Measurements from ENCODE around the gene PPTC7.
"Not testable (repeated sequence)": the region's sequence is repeated elsewhere in the genome, so short reads cannot be mapped to it uniquely, and the experiment has no call there.

PPTC7 gene

GRCh38 chr12:110561471-110562201, 21.5 kb downstream of the PPTC7 start:
- TF ChIP-seq CTCF (conservative IDR thresholded peaks at IDR 0.05) = no peak
- no peak overlapping the region for H3K27ac ChIP-seq

- H3K27ac ChIP-seq = no peak overlapping the region
- TF ChIP-seq CTCF (conservative IDR thresholded peaks at IDR 0.05) = no peak
Measured at GRCh38 chr12:110560946-110561345, 22.2 kb downstream of the PPTC7 start.

- no peak overlapping the region for H3K27ac ChIP-seq
- no peak for TF ChIP-seq CTCF (conservative IDR thresholded peaks at IDR 0.05)
Measured at GRCh38 chr12:110560048-110560447, 23.1 kb downstream of the PPTC7 start.

- not testable (repeated sequence) for H3K27ac ChIP-seq
Measured at GRCh38 chr12:110558945-110559344, 24.2 kb downstream of the PPTC7 start.

- no peak overlapping the region for H3K27ac ChIP-seq
- no peak for TF ChIP-seq CTCF (conservative IDR thresholded peaks at IDR 0.05)
Measured at GRCh38 chr12:110557300-110557699, 25.8 kb downstream of the PPTC7 start.

GRCh38 chr12:110556705-110557104, 26.4 kb downstream of the PPTC7 start:
- no peak for TF ChIP-seq CTCF (conservative IDR thresholded peaks at IDR 0.05)
- no peak overlapping the region for H3K27ac ChIP-seq

- no peak for TF ChIP-seq CTCF (conservative IDR thresholded peaks at IDR 0.05)
- H3K27ac ChIP-seq = no peak overlapping the region
Measured at GRCh38 chr12:110555577-110556406, 27.3 kb downstream of the PPTC7 start.

GRCh38 chr12:110554184-110554583, 28.9 kb downstream of the PPTC7 start:
- H3K27ac ChIP-seq = no peak overlapping the region
- no peak for TF ChIP-seq CTCF (conservative IDR thresholded peaks at IDR 0.05)
